Measurements from ENCODE around the gene FASN. TPM values are rescaled to one million over a fixed set of nuclear protein-coding genes. Genes with fewer than 3 reads are reported as not detected.

Gene FASN
- total and polyA plus RNA-seq, 2 of the 13 experiments (the other 11 are each of a cell fraction or from before 2014, with no cell fraction given) = 51.7 to 101 TPM

DNA sequence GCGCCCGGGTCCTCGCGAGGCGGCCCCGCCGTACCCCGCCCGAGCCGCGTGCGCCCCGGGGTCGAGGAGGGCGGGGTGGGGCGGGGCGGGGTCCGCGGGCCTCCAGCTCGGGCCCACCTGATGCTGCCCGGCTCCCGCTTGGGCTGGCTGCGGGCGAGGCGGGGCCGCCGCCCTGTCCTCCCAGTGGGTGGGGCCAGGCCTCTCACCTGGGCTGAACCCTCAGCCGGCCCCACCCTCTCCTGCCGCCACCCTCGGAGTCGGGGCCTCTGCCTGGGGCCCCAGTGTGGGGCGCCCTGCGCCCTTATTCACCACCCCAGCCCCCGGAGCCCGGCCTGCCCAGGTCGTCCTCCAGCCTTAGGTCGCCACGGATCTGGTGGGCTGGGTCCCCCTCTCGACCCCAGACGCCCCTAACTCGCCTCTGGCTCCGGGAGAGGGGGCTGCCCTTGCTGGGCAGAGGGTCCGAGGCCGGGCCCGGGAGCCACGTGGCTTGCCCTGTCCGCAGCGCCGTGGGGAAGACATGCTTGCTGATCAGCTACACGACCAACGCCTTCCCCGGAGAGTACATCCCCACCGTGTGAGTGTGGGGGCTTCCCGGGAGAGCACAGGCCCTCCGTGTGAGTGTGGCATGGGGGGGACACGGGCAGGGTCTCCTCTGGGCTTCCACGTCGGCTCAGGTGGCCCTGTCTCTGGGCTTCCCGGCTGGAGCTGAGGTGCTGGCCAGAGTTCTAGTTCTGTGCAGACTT, 66.0 kb downstream of the FASN start (continued):
- TF ChIP-seq ZNF746 (CRISPR knock-in tag; IDR thresholded peaks at IDR 0.05) = no peak
- TF ChIP-seq ZNF768 (CRISPR knock-in tag; IDR thresholded peaks at IDR 0.05) = no peak
- no peak for TF ChIP-seq PTBP1 (IDR thresholded peaks at IDR 0.05; ENCODE audit: low read depth, low read length, poor library complexity, severe bottlenecking)
- peak; percentile 95 for TF ChIP-seq AGO2 (optimal IDR thresholded peaks at IDR 0.05; ENCODE audit: low read depth, low read length)
- no peak for TF ChIP-seq ZMAT3 (CRISPR knock-in tag; conservative IDR thresholded peaks at IDR 0.05)
- TF ChIP-seq ZFP36L1 (CRISPR knock-in tag; IDR thresholded peaks at IDR 0.05) = no peak
- TF ChIP-seq NR2F2 (IDR thresholded peaks at IDR 0.05; ENCODE audit: borderline replicate concordance, low read depth) = no peak
- peak; percentile 19 for TF ChIP-seq HNRNPLL (IDR thresholded peaks at IDR 0.05; ENCODE audit: low read depth, low read length, poor library complexity, severe bottlenecking)
- peak; percentile 32 for TF ChIP-seq ZNF687 (CRISPR knock-in tag; IDR thresholded peaks at IDR 0.05)
- TF ChIP-seq NONO (IDR thresholded peaks at IDR 0.05) = no peak
- TF ChIP-seq NONO (CRISPR knock-in tag; conservative IDR thresholded peaks at IDR 0.05) = no peak
- TF ChIP-seq PRMT3 (CRISPR knock-in tag; IDR thresholded peaks at IDR 0.05; ENCODE audit: borderline replicate concordance, low read depth) = no peak
- no peak for TF ChIP-seq ZNF512 (CRISPR knock-in tag; IDR thresholded peaks at IDR 0.05)
- TF ChIP-seq, protein P1, sequence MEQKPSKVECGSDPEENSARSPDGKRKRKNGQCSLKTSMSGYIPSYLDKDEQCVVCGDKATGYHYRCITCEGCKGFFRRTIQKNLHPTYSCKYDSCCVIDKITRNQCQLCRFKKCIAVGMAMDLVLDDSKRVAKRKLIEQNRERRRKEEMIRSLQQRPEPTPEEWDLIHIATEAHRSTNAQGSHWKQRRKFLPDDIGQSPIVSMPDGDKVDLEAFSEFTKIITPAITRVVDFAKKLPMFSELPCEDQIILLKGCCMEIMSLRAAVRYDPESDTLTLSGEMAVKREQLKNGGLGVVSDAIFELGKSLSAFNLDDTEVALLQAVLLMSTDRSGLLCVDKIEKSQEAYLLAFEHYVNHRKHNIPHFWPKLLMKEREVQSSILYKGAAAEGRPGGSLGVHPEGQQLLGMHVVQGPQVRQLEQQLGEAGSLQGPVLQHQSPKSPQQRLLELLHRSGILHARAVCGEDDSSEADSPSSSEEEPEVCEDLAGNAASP (CRISPR knock-in tag; IDR thresholded peaks at IDR 0.05; ENCODE audit: borderline replicate concordance) = 0 out of 2 replicates have a peak, but pooled peaks have one; percentile 25
- TF ChIP-seq SNAI1 (CRISPR knock-in tag; IDR thresholded peaks at IDR 0.05; ENCODE audit: borderline replicate concordance) = no peak
- no peak for TF ChIP-seq MIER2 (CRISPR knock-in tag; IDR thresholded peaks at IDR 0.05)
- no peak for TF ChIP-seq MAF1 (CRISPR knock-in tag; IDR thresholded peaks at IDR 0.05; ENCODE audit: borderline replicate concordance)
- TF ChIP-seq GABPA (IDR thresholded peaks at IDR 0.05; ENCODE audit: low read depth, low read length) = no peak
- TF ChIP-seq GABPA (CRISPR knock-in tag; IDR thresholded peaks at IDR 0.05; ENCODE audit: low read depth) = no peak
- no peak for TF ChIP-seq MBNL3 (CRISPR knock-in tag; conservative IDR thresholded peaks at IDR 0.05)
- no peak for TF ChIP-seq GPN1 (CRISPR knock-in tag; IDR thresholded peaks at IDR 0.05; ENCODE audit: borderline replicate concordance)
- no peak for TF ChIP-seq DNMT3B (CRISPR knock-in tag; conservative IDR thresholded peaks at IDR 0.05)
- TF ChIP-seq GABPB1 (CRISPR knock-in tag; IDR thresholded peaks at IDR 0.05) = peak; percentile 20; the same call in 1 of the 2 replicates
- peak; percentile 63 for TF ChIP-seq AGO1 (IDR thresholded peaks at IDR 0.05; ENCODE audit: low read depth, low read length, poor library complexity, severe bottlenecking)

Measured in HepG2 (cell line).